ENCODE measurements around the gene PHKB. TPM values are rescaled to one million over a fixed set of nuclear protein-coding genes. Genes with fewer than 3 reads are reported as not detected.

PHKB gene
- total RNA-seq, 1 experiment from 2014 or later, result 38.8 TPM

DNA sequence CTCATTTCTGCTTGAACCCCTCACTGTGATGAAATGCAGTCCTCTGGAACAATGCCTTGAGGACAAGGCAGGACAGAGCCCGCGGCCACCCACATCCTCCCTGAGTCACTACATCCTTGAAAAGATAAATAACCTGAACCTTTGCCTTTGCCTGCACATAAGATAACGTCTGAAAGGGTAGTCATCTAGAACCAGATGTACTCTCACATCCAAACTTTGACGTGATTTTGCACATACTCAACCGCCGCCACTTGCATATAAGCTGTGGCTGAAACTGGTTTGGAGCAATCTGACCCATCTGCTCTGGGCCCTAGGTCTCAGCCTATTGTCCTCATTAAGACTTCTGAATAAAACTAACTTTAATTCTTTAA, 252.1 kb downstream of the PHKB start:
- H3K18ac ChIP-seq (ENCODE audit: insufficient read length, low read depth, low read length), result no peak overlapping the region
- no peaks in the 10 kb centered on the region for H3K27me3 ChIP-seq (ENCODE audit: insufficient read depth, low read length)
- H2BK12ac ChIP-seq (ENCODE audit: insufficient read length, low read depth, low read length), result no peak overlapping the region
- H3K27ac ChIP-seq (ENCODE audit: insufficient read length, low read depth, low read length), result no peak overlapping the region
- no peaks in the 10 kb centered on the region for H3K79me2 ChIP-seq (ENCODE audit: insufficient read depth, low read length)
- peak overlapping the region in 1 of 3 experiments; percentile 6; a peak in 1 of 7 replicates for H3K27ac Mint-ChIP-seq
- H3K36me3 Mint-ChIP-seq (ENCODE audit: insufficient read depth in 1 of 3, low read depth in 3 of 3), result no peaks in the 10 kb centered on the region
- no peak overlapping the region for H3K9ac ChIP-seq (ENCODE audit: extremely low read depth, insufficient read length, low read length)
- H4K5ac ChIP-seq (ENCODE audit: insufficient read length, low read depth, low read length), result no peak overlapping the region
- no peaks in the 10 kb centered on the region for H3K79me1 ChIP-seq (ENCODE audit: insufficient read depth, low read depth, low read length, poor library complexity, severe bottlenecking)
- H2BK5ac ChIP-seq (ENCODE audit: insufficient read length, low read length), result no peak overlapping the region
- no peak overlapping the region for H3K4me2 ChIP-seq (ENCODE audit: insufficient read depth, insufficient read length, low read length)
- no peak overlapping the region for H2BK15ac ChIP-seq (ENCODE audit: low read depth, low read length)
- no peaks in the 10 kb centered on the region; a peak in 1 of 5 replicates for H3K9me3 Mint-ChIP-seq
- no peaks in the 10 kb centered on the region for H4K20me1 ChIP-seq (ENCODE audit: control insufficient read depth, insufficient read depth, insufficient read length)
- no peak overlapping the region for H3K14ac ChIP-seq (ENCODE audit: insufficient read depth, low read length)
- no peaks in the 10 kb centered on the region for H3K23me2 ChIP-seq (ENCODE audit: insufficient read length, low read depth, low read length, poor library complexity, severe bottlenecking)
- no peak for DNase-seq
- H3K4me1 Mint-ChIP-seq, result peaks cover 3 to 8% of the 10 kb centered on the region in 2 experiments; a peak in 3 of 4 replicates
- no peak overlapping the region for H2BK120ac ChIP-seq (ENCODE audit: low read depth, low read length, poor library complexity, severe bottlenecking)
- TF ChIP-seq, protein P1, sequence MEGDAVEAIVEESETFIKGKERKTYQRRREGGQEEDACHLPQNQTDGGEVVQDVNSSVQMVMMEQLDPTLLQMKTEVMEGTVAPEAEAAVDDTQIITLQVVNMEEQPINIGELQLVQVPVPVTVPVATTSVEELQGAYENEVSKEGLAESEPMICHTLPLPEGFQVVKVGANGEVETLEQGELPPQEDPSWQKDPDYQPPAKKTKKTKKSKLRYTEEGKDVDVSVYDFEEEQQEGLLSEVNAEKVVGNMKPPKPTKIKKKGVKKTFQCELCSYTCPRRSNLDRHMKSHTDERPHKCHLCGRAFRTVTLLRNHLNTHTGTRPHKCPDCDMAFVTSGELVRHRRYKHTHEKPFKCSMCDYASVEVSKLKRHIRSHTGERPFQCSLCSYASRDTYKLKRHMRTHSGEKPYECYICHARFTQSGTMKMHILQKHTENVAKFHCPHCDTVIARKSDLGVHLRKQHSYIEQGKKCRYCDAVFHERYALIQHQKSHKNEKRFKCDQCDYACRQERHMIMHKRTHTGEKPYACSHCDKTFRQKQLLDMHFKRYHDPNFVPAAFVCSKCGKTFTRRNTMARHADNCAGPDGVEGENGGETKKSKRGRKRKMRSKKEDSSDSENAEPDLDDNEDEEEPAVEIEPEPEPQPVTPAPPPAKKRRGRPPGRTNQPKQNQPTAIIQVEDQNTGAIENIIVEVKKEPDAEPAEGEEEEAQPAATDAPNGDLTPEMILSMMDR (conservative IDR thresholded peaks at IDR 0.05), result no peak
- H3K27me3 Mint-ChIP-seq (ENCODE audit: low read depth), result no peaks in the 10 kb centered on the region
- H2BK20ac ChIP-seq (ENCODE audit: low read depth, low read length, poor library complexity, severe bottlenecking), result no peak overlapping the region
- H4K91ac ChIP-seq (ENCODE audit: insufficient read length, low read depth, low read length), result no peak overlapping the region
- H3K4me1 ChIP-seq (ENCODE audit: insufficient read depth, low read length), result no peaks in the 10 kb centered on the region
- H3K56ac ChIP-seq (ENCODE audit: insufficient read length, low read depth, low read length), result no peak overlapping the region
- WGBS (ENCODE audit: extremely low coverage, insufficient read length, low lambda C conversion rate), result no CpG with 5 or more reads among the region's 6 CpGs
- H3K9me3 ChIP-seq (ENCODE audit: control insufficient read depth, low read depth, low read length), result no peaks in the 10 kb centered on the region
- H4K8ac ChIP-seq (replicated peaks; ENCODE audit: insufficient read length, low read depth, low read length), result no peak overlapping the region
- no peak overlapping the region for H2AFZ ChIP-seq (ENCODE audit: low read length)
- no peak overlapping the region for H3K23ac ChIP-seq (ENCODE audit: insufficient read length, low read depth, low read length)
- H3K4ac ChIP-seq (ENCODE audit: low read depth, low read length), result no peak overlapping the region
- no peak overlapping the region for H3K4me3 Mint-ChIP-seq
- no peak overlapping the region for H2AK5ac ChIP-seq (ENCODE audit: insufficient read length, low read length)
- no peak overlapping the region for H3T11ph ChIP-seq (ENCODE audit: low read length)
